H9 (cell line): ENCODE data around the gene PDF. TPM values are rescaled to one million over a fixed set of nuclear protein-coding genes. Genes with fewer than 3 reads are reported as not detected.

ENCODE experiments used
- DNase-seq: peaks from one replicate; pipeline ENCODE4 v3.0.0-alpha.2; 2017
- H2AFZ ChIP-seq: one replicate; pipeline ENCODE4 v1.6.1; 2013; ENCODE audit warnings: mild to moderate bottlenecking, low read length, control low read depth, moderate library complexity
- H2AK5ac ChIP-seq: 2 replicates; pipeline ENCODE4 v1.6.1; 2013; ENCODE audit warnings: low read length, control low read depth, mixed read lengths; ENCODE audit not compliant: insufficient read length
- H2BK120ac ChIP-seq: one replicate; pipeline ENCODE4 v1.6.1; 2013; ENCODE audit warnings: low read depth, mild to moderate bottlenecking, low read length, control low read depth, inconsistent platforms; ENCODE audit not compliant: poor library complexity, severe bottlenecking
- H2BK12ac ChIP-seq: 2 replicates; pipeline ENCODE4 v1.6.1; 2013; ENCODE audit warnings: low read length, control low read depth, mixed read lengths, low read depth; ENCODE audit not compliant: insufficient read length
- H2BK15ac ChIP-seq: 2 replicates; pipeline ENCODE4 v1.6.1; 2013; ENCODE audit warnings: low read depth, low read length, control low read depth
- H2BK20ac ChIP-seq: one replicate; pipeline ENCODE4 v1.6.1; 2013; ENCODE audit warnings: low read depth, mild to moderate bottlenecking, low read length, control low read depth, inconsistent platforms; ENCODE audit not compliant: poor library complexity, severe bottlenecking
- H2BK5ac ChIP-seq: 2 replicates; pipeline ENCODE4 v1.6.1; 2013; ENCODE audit warnings: low read length, control low read depth, mixed read lengths; ENCODE audit not compliant: insufficient read length
- H3K14ac ChIP-seq: 2 replicates; pipeline ENCODE4 v1.6.1; 2013; ENCODE audit warnings: low read length, control low read depth; ENCODE audit not compliant: insufficient read depth
- H3K18ac ChIP-seq: 2 replicates; pipeline ENCODE4 v1.6.1; 2013; ENCODE audit warnings: low read depth, mild to moderate bottlenecking, mixed read lengths, low read length, control low read depth; ENCODE audit not compliant: insufficient read length
- H3K23ac ChIP-seq: 2 replicates; pipeline ENCODE4 v1.6.1; 2013; ENCODE audit warnings: low read length, control low read depth, mixed read lengths, low read depth; ENCODE audit not compliant: insufficient read length
- H3K23me2 ChIP-seq: 2 replicates; pipeline ENCODE4 v1.6.1; 2013; ENCODE audit warnings: low read depth, mild to moderate bottlenecking, mixed read lengths, low read length, control low read depth; ENCODE audit not compliant: insufficient read length, poor library complexity, severe bottlenecking
- H3K27ac ChIP-seq: 2 replicates; pipeline ENCODE4 v1.5.1; 2013; ENCODE audit warnings: low read length, control low read depth, mixed read lengths, low read depth; ENCODE audit not compliant: insufficient read length
- H3K27me3 ChIP-seq: 2 replicates; pipeline ENCODE4 v1.6.1; 2013; ENCODE audit warnings: low read length, control low read depth, inconsistent platforms; ENCODE audit not compliant: insufficient read depth
- H3K4ac ChIP-seq: 2 replicates; pipeline ENCODE4 v1.6.1; 2013; ENCODE audit warnings: low read depth, mild to moderate bottlenecking, control low read depth, inconsistent platforms, low read length, moderate library complexity
- H3K4me1 ChIP-seq: 2 replicates; pipeline ENCODE4 v1.6.1; 2013; ENCODE audit warnings: low read length, control low read depth, inconsistent platforms; ENCODE audit not compliant: insufficient read depth
- H3K4me2 ChIP-seq: 2 replicates; pipeline ENCODE4 v1.6.1; 2013; ENCODE audit warnings: low read length, control low read depth, mixed read lengths; ENCODE audit not compliant: insufficient read length, insufficient read depth
- H3K56ac ChIP-seq: 2 replicates; pipeline ENCODE4 v1.6.1; 2013; ENCODE audit warnings: low read depth, mild to moderate bottlenecking, mixed read lengths, low read length, control low read depth; ENCODE audit not compliant: insufficient read length
- H3K79me1 ChIP-seq: 2 replicates; pipeline ENCODE4 v1.6.1; 2013; ENCODE audit warnings: low read depth, mild to moderate bottlenecking, moderate library complexity, low read length, control low read depth, inconsistent platforms; ENCODE audit not compliant: insufficient read depth, poor library complexity, severe bottlenecking
- H3K79me2 ChIP-seq: 2 replicates; pipeline ENCODE4 v1.6.1; 2013; ENCODE audit warnings: low read length, control low read depth, inconsistent platforms; ENCODE audit not compliant: insufficient read depth
- H3K9ac ChIP-seq: 2 replicates; pipeline ENCODE4 v1.6.1; 2013; ENCODE audit warnings: low read length, control low read depth, mixed read lengths; ENCODE audit not compliant: insufficient read length; ENCODE audit errors: extremely low read depth
- H3K9me3 ChIP-seq: one replicate; pipeline ENCODE4 v1.6.1; 2013; ENCODE audit warnings: low read depth, low read length, inconsistent platforms; ENCODE audit not compliant: control insufficient read depth
- H3T11ph ChIP-seq: one replicate; pipeline ENCODE4 v1.6.1; 2013; ENCODE audit warnings: mild to moderate bottlenecking, low read length, control low read depth, inconsistent platforms
- H4K20me1 ChIP-seq: one replicate; pipeline ENCODE4 v1.6.1; 2013; ENCODE audit not compliant: control insufficient read depth, insufficient read length, insufficient read depth
- H4K5ac ChIP-seq: 2 replicates; pipeline ENCODE4 v1.6.1; 2013; ENCODE audit warnings: low read depth, mild to moderate bottlenecking, mixed read lengths, low read length, control low read depth; ENCODE audit not compliant: insufficient read length
- H4K8ac ChIP-seq: replicated peaks from 2 replicates; pipeline ENCODE4 v1.6.1; 2013; ENCODE audit warnings: low read length, control low read depth, mixed read lengths, low read depth; ENCODE audit not compliant: insufficient read length
- H4K91ac ChIP-seq: 2 replicates; pipeline ENCODE4 v1.6.1; 2013; ENCODE audit warnings: low read depth, mild to moderate bottlenecking, moderate library complexity, mixed read lengths, low read length, control low read depth; ENCODE audit not compliant: insufficient read length
- H3K27ac Mint-ChIP-seq, 3 experiments: 2 replicates in 2 of 3; 3 replicates in 1 of 3; pipeline ENCODE4 v1.8.0; 2020 to 2021; ENCODE audit warnings: mixed read lengths in 3 of 3, mild to moderate bottlenecking in 1 of 3, moderate library complexity in 1 of 3
- H3K27me3 Mint-ChIP-seq: 2 replicates; pipeline ENCODE4 v1.8.0; 2021; ENCODE audit warnings: low read depth, mild to moderate bottlenecking, moderate library complexity, mixed read lengths
- H3K36me3 Mint-ChIP-seq, 3 experiments: 2 replicates in 2 of 3; 3 replicates in 1 of 3; pipeline ENCODE4 v1.8.0; 2020 to 2021; ENCODE audit warnings: low read depth in 3 of 3, mixed read lengths in 3 of 3; ENCODE audit not compliant: insufficient read depth in 1 of 3
- H3K4me1 Mint-ChIP-seq, 2 experiments: 2 replicates each; pipeline ENCODE4 v1.8.0; 2020; ENCODE audit warnings: mixed read lengths in 2 of 2
- H3K4me3 Mint-ChIP-seq, 2 experiments: 2 replicates in 1 of 2; 3 replicates in 1 of 2; pipeline ENCODE4 v1.8.0; 2020 to 2021; ENCODE audit warnings: mild to moderate bottlenecking in 2 of 2, mixed read lengths in 2 of 2, moderate library complexity in 1 of 2
- H3K9me3 Mint-ChIP-seq, 2 experiments: 2 replicates in 1 of 2; 3 replicates in 1 of 2; pipeline ENCODE4 v1.8.0; 2020; ENCODE audit warnings: mild to moderate bottlenecking in 2 of 2, mixed read lengths in 2 of 2, moderate library complexity in 1 of 2
- WGBS: extraction: QIAGEN DNeasy Blood & Tissue Kit; methylation state at CpG from one replicate; pipeline ENCODE4 v1.1.7; 2013; ENCODE audit warnings: missing lambda C conversion rate, low lambda C conversion rate, mixed read lengths; ENCODE audit not compliant: insufficient read length; ENCODE audit errors: extremely low coverage; 5-methylcytosine and 5-hydroxymethylcytosine counted together
- total RNA-seq: library from RNA; stranded (reverse); gene quantifications from 2 replicates; pipeline ENCODE4 v1.2.1, GENCODE V29; 2021
- TF ChIP-seq, protein P1 (sequence below): fragments of 200-600 bp; sonication (generic); conservative IDR thresholded peaks from 3 replicates; pipeline ENCODE4 v1.8.0; 2021; ENCODE audit warnings: antibody characterized with exemption, mild to moderate bottlenecking

The PDF gene
- total RNA-seq, 1 experiment from 2014 or later, result 36.4 TPM

DNA sequence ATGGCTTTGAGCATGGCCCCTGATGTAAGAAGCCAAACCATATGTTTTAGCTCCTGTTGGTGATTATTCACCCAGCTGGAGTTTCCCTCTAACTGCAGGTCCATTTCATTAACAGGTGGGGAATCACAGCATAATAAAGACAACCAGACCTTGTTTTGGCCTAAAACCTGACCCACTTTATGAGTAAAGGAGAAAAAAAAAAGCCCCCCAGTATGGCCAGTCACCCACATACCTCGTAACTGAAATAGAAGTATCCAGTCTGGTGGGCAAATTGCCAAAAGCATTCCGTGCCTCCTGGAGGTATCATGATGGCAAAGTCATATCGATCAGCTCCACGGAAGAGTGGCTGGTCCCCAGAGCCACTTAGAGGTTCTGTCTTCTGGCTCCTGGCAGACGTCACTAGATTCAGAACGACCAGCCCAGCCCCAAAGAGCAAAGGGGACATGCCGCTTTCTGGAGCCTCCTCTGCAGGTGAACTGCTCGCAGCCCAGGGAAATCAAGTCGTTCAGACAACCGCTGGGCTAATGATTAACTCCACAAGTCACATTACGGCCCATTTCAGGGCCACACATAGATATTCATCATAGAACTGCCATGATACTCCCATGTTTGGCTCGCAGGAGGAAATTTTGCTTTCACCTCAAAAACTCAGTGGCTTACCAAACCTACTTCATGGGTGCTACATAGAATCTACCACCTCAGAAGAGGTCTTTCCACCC lies 21.1 kb upstream of the PDF start, which contains the start of gene TMED6:
TSS of gene TMED6 (minus strand) at position 478 of the 719 bp plus-strand sequence. CDS start at position 445, 33 bp downstream.
- Mint-ChIP-seq H3K4me1 (no peaks in the 10 kb centered on the region), H3K27me3 (no peaks in the 10 kb centered on the region), H3K9me3 (no peaks in the 10 kb centered on the region), H3K4me3 (no peak within 1 kb of the TSS; a peak in 1 of 5 replicates), H3K36me3 (peaks cover 0 to 15% (median 4%) of the 10 kb centered on the region in 3 experiments; a peak in 4 of 7 replicates), H3K27ac (no peak within 1 kb of the TSS; a peak in 1 of 7 replicates)
- Histone ChIP-seq H3K9me3 (no peaks in the 10 kb centered on the region), H4K91ac (no peak within 1 kb of the TSS), H3K27me3 (no peaks in the 10 kb centered on the region), H3K4me1 (no peaks in the 10 kb centered on the region), H2BK12ac (no peak within 1 kb of the TSS), H3K14ac (no peak within 1 kb of the TSS), H2AK5ac (no peak within 1 kb of the TSS), H3T11ph (no peak within 1 kb of the TSS), H2BK5ac (no peak within 1 kb of the TSS), H3K27ac (no peak within 1 kb of the TSS), H4K5ac (no peak within 1 kb of the TSS), H2AFZ (no peak within 1 kb of the TSS), H3K79me1 (no peaks in the 10 kb centered on the region), H3K18ac (no peak within 1 kb of the TSS), H2BK120ac (no peak within 1 kb of the TSS), H3K23ac (no peak within 1 kb of the TSS), H3K9ac (peak within 1 kb of the TSS; percentile 7), H3K4me2 (no peak within 1 kb of the TSS), H3K4ac (no peak within 1 kb of the TSS), H2BK15ac (no peak within 1 kb of the TSS), H3K56ac (no peak within 1 kb of the TSS), H2BK20ac (no peak within 1 kb of the TSS), H3K23me2 (no peaks in the 10 kb centered on the region), H3K79me2 (no peaks in the 10 kb centered on the region), H4K20me1 (no peaks in the 10 kb centered on the region), H4K8ac (no peak within 1 kb of the TSS)
- WGBS, result no CpG with 5 or more reads among the region's 12 CpGs
- TF ChIP-seq, protein P1, sequence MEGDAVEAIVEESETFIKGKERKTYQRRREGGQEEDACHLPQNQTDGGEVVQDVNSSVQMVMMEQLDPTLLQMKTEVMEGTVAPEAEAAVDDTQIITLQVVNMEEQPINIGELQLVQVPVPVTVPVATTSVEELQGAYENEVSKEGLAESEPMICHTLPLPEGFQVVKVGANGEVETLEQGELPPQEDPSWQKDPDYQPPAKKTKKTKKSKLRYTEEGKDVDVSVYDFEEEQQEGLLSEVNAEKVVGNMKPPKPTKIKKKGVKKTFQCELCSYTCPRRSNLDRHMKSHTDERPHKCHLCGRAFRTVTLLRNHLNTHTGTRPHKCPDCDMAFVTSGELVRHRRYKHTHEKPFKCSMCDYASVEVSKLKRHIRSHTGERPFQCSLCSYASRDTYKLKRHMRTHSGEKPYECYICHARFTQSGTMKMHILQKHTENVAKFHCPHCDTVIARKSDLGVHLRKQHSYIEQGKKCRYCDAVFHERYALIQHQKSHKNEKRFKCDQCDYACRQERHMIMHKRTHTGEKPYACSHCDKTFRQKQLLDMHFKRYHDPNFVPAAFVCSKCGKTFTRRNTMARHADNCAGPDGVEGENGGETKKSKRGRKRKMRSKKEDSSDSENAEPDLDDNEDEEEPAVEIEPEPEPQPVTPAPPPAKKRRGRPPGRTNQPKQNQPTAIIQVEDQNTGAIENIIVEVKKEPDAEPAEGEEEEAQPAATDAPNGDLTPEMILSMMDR, result no peak
- no peak for DNase-seq
